Measurements from ENCODE around the gene LENG1.
"Not testable (repeated sequence)": the region's sequence is repeated elsewhere in the genome, so short reads cannot be mapped to it uniquely, and the experiment has no call there.

LENG1 gene

DNA sequence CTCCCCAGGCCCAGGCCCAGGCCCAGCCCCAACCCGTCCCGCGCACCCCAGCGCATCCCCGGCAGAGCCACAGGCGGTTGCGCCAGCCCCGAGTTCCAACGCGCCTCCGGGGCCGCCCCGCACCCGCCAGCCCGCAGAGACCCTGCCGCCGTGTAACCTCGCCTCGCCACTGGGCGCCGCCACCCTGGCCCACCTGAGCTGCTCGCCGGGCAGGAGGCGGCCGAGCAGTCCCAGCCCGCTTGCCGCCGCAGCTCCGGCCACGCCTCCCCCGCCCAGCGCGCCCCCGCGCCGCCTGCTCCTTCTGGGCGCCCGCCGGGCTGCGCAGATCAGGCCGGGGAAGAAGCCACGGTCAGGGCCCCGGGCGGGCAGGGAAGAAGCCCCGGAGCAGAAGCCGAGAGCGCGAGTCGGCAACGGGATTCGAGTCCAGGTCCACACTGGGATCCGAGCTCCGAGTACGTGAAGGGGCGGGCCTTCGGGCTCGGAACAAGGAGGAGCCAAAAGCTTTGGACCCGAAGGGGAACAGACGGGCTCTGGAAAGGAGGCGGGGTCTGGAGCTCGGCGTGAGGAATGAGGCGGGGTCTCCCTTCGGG, 29.7 kb upstream of the LENG1 start, which contains the start of gene MBOAT7:
MBOAT7 (minus strand) TSS at position 436 of the 590 bp plus-strand sequence. CDS start 1,072 bp downstream, outside the sequence.
- no peak for DNase-seq

DNA sequence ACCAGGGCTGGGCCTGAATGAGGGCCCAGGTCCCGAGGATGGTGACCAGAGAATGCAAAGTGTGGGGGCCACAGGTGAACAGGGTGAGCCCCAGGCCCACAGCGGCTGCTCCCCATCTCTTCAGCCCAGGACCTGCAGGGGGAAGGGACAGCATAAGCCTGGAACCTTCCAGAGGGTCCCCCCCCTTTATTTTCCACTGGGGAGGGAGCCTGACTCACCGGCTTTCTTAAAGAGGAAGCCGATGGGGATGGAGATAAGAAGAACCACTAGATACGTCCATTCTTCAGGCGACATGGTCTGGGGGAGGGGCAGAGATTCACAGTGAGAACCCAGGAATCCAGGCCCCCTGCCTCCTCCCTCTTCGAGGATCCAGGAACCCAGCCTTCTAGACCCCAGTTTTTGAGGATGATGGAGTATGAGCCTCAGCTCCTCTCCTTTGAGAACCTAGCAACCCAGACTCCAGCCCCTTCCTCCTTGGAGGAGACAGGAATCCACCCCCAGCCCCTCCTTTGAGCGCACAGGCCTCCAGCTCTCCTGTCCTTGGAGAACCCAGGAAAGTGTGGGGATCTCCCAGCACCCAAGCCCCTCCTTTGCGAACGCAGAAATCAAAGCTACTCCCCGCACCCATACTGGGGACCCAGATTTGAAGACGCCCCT, 28.8 kb upstream of the LENG1 start:
- peak; percentile 56 for DNase-seq

DNA sequence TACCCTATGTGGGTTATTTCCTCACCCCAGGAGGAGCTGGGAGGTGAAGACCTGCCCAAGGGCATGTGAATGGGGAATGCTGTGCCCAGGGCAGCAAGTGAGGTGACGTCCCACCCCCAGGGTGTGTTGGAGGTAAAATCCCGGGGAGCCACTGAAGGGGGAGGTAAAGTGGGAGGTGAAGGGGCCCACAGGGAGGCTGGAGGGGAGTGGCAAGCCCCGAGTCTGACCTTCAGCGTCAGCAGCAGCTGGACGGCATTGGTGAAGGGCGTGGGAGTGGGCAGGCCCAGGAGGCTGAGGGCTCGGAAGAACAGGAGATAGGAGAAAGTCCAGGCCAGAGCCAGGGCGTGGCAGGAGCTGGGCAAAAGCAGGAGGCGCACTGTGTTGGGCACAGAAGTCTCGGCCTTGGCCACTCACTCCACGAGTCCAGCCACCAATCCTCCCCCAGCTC, 27.4 kb upstream of the LENG1 start:
- DNase-seq = no peak

DNA sequence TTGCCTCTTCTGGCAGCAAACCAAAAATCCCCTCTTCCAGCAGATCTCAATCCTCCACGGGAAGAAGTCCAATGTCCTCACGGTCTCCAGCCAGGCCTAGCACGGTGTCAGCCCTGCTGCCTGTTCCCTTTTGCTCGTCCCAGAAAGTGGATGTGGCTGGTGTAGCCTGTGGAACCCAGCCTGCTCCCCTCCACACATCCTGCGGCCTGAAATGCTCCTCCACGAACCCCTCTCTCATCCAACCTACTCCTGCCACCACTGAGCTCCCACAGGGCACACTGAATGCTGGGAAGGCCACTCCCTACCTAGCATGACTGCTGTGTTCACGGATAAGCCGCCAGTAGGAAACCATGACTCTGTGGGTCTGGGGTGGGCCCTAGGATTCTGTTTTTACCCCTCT, 26.8 kb upstream of the LENG1 start:
- DNase-seq = no peak

DNA sequence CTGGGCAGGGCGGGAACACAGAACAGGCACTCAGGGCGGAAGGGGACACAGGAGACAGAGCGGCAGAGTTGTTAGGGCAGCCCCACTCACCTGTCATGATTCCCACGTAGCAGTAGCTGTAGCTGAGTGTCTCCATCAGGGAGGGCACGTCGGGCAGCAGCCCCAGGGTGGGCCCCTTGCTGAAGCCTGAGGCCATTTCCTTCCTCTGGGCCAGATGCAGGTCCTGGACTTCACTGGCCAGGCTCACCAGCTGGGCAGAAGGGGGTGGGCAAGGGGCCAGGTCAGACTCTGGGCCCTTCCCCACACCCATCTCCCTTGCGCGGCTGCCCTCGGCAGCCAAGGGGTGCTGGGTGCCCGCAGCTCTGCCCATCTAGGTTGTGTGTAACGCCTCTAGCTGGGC, 23.9 kb upstream of the LENG1 start:
- no peak for DNase-seq

DNA sequence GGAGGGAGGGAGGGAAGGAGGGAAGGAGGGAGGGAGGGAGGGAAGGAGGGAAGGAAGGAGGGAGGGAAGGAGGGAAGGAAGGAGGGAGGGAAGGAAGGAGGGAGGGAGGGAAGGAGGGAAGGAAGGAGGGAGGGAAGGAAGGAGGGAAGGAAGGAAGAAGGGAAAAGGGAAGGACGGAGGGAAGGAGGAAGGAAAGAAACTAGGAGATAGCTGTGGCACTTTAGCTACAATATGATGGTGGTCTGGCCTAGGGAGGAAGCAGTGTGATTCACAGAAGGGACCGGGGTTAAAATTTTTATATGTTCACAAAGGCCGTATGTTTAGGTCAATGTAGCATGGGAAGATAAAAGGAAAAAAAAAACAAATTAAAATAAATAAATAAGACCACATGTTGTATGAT, 22.4 kb upstream of the LENG1 start:
- DNase-seq = not testable (repeated sequence)

DNA sequence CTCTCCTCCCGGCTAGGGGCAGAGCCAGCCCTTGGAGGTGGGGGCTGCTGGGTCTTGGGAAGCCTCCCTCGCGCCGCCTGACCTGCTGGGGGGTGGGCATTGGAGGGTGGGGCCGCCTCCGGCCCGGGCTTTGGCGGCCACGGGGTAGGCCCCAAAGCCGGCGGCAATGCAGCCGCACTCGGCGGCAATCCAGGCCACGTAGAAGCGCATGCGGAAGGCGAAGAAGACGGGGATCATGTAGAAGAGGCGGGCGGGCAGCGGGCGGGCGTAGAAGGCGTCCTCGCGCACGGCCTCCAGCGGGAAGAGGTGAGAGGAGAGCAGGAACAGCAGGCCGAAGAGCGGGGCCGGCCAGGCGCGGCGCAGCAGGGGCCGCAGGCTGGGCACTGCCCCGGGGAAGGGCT, 21.2 kb upstream of the LENG1 start:
- no peak for DNase-seq

DNA sequence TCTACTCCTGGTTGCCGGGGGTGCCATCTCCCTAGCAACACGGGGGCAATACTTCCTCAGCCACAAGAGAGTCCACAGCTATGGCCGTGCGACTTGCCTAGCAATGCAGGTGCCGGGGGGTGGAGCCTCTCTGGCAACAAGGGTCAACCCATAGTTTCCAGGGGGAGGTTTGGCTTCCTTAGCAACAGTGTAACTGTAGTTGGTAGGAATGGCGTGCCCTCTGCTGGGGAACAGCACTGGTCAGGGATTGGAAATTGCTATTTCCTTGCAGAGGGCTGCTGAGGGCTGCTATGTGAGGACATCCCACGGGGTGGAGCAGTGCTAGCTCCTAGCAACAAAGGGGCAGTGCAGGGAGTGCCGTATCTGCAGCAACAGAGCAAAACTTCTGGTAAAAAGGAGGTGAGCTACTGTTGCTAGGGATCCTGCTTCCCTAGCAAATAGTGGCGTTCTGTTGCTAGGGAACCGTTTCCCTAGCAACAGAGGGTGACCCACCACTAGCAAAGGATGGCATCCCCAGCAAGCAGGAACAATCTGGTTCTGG, 20.5 kb upstream of the LENG1 start:
- no peak for DNase-seq

DNA sequence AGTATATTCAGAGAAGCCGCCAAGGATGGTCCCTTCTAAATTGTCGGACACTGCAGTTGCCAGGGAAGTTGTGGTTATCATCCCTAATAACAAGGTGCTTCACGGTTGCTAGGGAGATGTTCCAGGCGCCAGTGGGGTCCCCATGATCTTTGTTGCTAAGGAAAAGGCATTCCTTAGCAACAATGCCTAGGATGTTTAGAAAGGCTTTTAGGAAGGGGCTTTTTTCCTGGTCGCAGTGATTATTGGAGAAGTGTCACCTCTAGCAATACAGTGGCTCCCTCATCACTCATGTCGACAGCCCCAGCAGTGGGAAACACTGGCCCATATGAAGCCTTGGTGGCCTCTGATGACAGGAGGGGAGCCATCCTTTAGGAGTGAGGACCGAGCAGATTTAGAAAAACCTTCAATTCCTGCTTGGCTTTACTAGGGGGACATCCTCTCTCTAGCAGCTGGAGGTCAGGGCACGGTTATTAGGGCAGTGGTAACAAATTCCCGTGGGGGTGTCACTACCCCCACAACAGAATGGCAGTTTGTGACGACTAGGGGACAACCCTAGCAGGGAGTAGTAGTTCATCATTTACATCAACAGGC, 19.8 kb upstream of the LENG1 start:
- DNase-seq = no peak

DNA sequence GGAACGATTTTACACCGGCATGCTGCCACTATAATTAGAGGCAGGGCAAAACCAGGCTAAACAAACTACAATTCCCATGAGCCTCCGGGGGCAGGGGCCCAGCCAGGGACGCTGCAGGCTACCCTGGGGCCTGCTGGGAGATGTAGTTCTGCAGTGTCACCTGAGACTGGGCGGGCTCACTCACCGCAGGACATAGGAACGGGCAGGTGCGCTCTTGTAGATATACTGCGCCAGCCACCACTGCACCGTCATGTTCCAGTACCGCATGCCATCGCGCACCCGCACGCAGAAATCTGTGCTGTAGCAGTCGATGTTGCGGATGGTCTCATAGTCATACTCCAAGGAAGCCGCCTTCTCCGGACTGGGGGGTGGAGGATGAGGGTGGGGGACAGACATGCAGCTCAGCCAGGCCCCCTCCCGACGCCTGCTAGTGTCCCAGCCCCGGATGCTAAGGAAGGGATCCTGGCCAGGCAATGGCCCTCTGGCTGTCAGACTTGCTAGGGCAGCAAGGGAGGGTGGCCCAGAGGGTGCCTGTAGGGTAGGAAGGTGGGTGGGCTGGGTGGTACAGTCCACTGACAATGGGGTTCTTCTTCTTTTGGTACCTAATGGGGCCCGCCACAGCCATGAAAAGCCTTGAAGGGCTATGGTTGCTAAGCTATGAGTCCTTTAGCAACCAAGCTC, 19.2 kb upstream of the LENG1 start:
- DNase-seq = no peak

DNA sequence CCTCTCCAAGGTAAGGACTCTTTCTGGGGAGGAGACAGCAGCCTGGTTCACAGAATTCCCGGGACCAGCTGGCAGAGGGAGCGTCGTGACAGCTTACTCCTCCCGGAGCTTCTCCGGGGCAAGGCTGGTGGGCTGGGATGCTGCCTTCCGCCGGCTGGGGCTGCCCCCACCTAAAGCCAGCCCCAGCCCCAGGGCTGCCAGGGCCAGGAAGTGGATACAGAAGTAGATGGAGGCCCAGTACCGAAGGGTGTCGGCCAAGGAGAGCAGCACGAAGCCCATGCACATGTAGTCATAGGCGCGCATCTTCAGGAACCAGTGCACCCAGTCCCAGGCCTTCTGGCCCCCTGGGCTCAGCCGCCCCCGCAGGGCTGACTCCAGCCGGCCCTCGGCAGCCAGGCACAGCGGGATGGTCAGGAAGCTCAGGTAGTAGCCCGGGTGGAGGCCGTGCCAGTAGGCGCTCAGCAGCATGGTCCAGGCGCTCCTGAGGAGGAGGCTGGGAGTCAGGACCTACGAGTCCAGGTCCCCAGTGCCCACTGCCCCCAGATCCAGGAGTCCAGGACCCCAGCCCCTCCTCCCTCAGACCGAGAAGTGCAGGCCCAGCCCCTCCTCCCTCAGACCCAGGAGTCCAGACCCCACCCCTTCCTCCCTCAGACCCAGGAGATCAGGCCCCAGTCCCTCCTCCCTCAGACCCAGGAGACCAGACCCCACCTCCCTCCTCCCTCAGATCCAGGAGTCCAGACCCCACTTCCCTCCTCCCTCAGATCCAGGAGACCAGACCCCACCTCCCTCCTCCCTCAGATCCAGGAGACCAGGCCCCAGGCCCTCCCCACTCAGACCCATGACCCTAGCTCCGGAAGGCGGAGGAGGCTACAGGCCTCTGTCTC, 14.7 kb upstream of the LENG1 start:
- DNase-seq = no peak

DNA sequence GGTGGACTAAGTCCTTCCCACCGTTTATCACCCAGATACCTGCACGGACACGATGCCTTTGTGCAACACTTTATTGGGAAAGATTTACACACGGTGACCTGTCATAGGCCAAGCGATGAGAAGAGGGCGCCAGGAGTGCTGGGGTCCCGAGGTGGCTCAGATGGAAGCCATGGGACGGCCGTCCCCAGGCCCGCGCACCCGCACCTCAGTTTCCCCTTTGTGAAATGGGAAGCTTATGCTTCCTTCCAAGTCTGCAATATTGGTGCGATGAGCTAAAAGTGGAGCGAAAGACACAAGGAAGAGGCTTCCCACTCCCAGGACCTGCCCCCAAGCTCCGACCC, 13.8 kb upstream of the LENG1 start:
- no peak for DNase-seq

DNA sequence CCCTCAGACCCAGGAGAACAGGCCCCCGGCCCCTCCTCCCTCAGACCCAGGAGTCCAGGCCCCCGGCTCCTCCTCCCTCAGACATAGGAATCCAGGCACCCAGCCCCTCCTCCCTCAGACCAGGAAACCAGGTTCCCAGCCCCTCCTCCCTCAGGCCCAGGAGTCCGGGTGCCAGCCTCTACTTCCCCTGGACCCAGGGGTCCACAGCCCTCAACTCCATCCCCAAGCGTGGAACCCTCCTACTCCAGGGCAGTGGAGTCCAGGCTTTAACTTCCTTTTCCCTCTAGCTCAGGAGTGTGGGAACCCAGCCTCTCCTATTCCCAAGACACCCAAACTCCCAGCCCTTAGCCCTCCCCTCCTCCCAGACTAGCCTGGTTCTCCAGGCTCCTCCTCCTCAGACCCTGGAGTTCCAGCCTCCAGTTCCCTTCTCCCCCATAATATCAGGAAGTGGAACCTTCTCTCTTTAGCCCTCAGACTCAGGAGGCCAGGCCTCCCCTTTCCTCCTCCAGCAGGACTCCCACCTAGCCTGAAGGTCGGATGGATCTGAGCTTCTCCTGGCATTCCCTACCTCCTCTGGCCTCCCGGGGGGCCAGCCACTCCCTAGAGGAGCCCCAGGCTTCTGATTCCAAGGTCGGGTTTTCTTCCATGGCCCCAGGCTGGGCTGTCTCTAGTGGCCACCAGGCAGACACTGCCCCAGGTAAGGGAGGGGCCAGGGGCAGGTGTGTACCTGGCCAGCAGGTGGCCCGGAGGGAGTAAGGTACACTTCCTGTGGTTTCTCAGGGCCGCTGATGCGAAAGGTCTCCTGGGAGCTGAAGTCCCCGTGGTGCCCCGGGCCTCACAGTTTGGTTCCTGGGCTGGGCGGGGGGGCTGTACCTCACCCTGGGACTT, 13.2 kb upstream of the LENG1 start, which contains the start of gene TMC4:
TMC4 (minus strand) TSS at position 690 of the 888 bp plus-strand sequence; CDS start at position 647, 43 bp downstream.
- no peak for DNase-seq

DNA sequence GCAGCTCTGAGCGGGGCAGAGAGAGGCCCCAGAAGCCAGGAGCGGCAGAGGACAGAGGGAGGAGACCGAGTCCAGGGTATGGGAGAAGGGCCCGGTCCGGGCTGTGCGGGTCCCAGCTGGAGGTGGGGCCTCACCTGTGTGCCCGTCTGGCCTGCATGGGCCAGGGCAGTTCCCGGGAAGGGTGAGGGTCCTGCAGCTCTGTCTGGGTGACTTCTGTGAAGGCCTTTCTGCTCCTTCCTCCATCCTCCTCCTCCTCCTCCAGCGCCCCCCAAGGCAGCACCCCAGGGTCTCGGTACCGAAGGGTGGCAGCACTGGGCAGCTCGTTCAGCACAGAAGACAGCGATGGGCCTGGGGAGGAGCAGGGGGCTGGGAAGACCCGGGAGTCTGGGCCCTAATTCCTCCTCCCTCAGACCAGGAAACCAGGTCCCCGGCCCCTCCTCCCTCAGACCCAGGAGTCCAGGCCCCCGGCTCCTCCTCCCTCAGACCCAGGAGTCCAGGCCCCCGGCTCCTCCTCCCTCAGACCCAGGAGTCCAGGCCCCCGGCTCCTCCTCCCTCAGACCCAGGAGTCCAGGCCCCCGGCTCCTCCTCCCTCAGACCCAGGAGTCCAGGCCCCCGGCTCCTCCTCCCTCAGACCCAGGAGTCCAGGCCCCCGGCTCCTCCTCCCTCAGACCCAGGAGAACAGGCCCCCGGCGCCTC, 12.4 kb upstream of the LENG1 start:
- DNase-seq = not testable (repeated sequence)

DNA sequence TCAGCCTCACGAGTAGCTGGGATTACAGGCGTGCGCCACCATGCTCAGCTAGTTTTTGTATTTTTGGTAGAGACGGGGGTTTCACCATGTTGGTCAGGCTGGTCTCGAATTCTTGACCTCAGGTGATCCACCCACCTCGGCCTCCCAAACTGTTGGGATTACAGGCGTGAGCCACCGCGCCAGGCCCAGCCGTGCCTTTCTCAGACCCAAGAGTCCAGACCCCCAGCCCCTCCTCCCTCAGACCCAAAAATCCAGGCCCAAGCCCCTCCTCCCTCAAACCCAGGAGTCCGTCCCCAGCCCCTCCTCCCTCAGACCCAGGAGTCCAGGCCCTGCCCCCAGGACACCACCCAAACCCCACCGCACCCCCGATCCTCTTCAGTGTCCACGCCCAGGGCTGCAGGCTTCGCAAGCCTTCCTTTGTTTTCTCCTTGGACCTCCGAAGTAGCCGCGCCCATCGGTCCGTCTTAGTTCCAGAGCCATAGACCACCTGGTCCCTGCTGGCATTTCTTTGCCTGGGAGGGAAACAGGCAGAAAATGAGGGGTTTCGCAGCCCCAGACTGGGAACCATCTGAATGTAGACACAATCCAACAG, 9.7 kb upstream of the LENG1 start:
- DNase-seq = no peak

DNA sequence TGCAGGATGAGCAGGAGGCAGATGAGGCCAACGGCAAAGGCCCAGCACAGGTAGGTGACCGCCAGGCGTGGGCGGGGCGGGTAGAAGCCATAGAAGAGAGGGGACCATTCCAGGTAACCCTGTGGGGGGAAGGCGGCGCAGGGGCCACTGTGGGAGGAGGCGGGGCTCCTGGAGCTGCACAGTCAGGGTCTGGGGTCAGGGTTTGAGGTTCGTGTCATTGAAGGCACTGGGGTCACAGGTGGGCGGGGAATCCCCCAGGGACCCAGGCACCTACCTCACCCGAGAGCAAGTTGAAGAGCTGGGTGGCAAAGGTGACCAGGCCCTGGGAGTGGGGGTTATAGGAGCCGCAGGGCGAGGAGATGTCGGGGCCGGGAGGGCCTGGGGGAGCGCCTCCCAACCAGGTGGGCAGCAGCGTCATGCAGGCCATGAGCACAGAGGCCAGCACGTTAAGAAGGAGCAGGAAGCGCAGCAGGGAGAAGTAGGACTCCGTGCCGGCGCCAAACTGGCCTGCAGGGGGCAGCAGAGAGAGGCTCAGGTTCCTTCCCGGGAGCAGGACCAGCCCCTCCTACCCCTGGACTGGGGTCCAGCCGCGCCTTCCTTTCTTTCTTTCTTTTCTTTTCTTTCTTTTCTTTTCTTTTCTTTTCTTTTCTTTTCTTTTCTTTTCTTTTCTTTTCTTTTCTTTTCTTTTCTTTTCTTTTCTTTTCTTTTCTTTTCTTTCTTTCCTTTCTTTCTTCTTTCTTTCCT, 8.8 kb upstream of the LENG1 start:
- DNase-seq = peak; percentile 84

DNA sequence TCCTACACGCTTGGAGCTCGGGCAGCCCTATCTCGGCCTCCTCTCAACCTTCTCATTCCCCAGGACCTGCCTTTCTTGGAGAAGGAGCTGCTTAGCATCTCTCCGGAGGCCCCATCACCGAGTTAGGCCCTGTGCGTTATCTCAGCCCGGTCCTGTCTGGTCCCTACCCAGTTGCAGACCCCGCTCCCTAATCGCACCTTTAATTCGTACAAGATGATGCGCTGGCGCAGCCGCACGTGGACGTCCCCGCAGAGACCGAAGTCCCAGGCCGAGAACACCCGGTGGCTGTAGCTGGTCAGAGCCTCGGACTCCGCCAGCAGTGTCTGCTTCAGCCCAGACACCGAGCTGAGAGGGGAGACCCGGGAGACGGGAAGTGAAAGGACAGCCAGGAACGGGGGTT, 5.7 kb upstream of the LENG1 start:
- no peak for DNase-seq

DNA sequence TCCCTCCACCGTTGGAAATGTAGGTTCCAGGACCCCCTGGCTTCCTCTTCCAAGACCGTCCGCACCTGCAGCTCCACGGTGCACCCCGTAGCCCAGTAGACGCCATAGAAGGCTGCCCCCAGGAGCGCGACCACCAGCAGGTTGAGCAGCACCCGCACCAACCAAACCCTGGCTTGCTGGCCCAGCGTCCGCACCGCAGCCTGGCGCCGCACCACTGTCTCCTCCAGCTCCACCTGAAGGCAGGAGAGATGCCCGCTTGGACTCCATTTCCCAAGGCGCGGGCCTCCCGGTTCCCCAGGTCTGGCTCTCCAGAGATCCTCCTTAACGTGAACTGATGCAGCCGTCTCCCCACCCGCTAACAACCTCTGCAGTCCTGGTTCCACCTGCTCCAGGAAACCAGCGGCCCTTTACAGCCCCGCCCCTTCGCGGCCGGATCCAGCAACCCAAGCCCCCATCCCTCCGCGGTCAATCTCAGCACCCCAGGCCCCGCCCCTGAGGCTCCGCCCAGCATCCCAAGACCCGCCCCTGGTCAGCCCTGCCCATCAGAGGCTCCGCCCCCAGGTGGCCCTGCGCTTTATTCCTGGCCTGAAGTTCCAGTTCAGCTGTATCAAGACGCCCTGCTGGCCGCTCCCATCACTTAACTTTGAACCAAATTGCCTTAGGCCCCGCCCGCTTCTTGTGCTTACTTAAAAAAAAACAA, 5.0 kb upstream of the LENG1 start:
- peak; percentile 61 for DNase-seq

DNA sequence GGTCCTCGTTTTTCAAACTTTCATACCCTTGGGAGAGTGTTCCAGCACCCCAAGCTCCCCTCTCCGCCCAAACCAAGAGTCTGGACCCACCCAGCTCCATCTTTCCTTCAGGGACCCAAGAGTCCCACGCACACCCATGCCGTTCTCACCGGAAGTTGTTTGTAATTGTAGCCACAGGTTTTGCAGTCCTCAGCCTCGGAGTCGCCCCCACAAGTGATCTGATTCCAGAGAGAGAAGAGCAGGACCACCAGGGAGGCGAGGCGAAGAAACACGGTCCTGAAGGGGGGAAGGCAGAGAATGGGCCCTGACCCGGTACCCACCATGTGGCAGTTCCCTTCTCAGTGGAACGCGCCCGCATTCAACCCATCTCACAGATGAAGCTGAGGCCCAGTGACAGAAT, 3.4 kb upstream of the LENG1 start:
- no peak for DNase-seq

All from stimulated activated naive CD4-positive, alpha-beta T cell treated with Interleukin-2 at 50 U/mL for 16 hours (primary cell).